ENCODE results near the gene C11orf98. TPM values are rescaled to one million over a fixed set of nuclear protein-coding genes. Genes with fewer than 3 reads are reported as not detected.

The C11orf98 gene
- total and polyA plus RNA-seq, 2 of the 13 experiments (the other 11 are each of a cell fraction or from before 2014, with no cell fraction given) = 30.4 to 91.8 TPM

DNA sequence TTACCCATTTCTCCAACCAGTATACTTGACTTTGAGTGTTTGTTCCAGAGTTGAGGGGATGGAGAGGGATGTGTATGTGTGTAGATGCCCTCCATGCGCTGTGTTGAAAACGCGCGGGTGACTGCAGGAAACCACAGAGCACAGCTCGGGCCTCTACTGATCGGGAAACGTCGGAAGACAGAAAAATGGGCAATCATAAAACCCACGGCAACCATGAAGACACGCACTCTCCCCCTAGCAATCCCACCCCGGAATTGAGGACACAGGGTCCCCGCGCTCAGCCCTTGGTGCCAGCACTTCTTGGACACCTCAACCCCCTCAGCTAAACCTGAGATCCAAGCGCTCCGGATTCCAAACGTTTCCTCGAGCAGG lies 6.2 kb upstream of the C11orf98 start (continued):
- TF ChIP-seq, protein P1, sequence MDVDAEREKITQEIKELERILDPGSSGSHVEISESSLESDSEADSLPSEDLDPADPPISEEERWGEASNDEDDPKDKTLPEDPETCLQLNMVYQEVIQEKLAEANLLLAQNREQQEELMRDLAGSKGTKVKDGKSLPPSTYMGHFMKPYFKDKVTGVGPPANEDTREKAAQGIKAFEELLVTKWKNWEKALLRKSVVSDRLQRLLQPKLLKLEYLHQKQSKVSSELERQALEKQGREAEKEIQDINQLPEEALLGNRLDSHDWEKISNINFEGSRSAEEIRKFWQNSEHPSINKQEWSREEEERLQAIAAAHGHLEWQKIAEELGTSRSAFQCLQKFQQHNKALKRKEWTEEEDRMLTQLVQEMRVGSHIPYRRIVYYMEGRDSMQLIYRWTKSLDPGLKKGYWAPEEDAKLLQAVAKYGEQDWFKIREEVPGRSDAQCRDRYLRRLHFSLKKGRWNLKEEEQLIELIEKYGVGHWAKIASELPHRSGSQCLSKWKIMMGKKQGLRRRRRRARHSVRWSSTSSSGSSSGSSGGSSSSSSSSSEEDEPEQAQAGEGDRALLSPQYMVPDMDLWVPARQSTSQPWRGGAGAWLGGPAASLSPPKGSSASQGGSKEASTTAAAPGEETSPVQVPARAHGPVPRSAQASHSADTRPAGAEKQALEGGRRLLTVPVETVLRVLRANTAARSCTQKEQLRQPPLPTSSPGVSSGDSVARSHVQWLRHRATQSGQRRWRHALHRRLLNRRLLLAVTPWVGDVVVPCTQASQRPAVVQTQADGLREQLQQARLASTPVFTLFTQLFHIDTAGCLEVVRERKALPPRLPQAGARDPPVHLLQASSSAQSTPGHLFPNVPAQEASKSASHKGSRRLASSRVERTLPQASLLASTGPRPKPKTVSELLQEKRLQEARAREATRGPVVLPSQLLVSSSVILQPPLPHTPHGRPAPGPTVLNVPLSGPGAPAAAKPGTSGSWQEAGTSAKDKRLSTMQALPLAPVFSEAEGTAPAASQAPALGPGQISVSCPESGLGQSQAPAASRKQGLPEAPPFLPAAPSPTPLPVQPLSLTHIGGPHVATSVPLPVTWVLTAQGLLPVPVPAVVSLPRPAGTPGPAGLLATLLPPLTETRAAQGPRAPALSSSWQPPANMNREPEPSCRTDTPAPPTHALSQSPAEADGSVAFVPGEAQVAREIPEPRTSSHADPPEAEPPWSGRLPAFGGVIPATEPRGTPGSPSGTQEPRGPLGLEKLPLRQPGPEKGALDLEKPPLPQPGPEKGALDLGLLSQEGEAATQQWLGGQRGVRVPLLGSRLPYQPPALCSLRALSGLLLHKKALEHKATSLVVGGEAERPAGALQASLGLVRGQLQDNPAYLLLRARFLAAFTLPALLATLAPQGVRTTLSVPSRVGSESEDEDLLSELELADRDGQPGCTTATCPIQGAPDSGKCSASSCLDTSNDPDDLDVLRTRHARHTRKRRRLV (CRISPR knock-in tag; IDR thresholded peaks at IDR 0.05) = no peak
- TF ChIP-seq, protein P2, sequence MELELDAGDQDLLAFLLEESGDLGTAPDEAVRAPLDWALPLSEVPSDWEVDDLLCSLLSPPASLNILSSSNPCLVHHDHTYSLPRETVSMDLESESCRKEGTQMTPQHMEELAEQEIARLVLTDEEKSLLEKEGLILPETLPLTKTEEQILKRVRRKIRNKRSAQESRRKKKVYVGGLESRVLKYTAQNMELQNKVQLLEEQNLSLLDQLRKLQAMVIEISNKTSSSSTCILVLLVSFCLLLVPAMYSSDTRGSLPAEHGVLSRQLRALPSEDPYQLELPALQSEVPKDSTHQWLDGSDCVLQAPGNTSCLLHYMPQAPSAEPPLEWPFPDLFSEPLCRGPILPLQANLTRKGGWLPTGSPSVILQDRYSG (CRISPR knock-in tag; IDR thresholded peaks at IDR 0.05) = no peak
- TF ChIP-seq MEIS2 (CRISPR knock-in tag; IDR thresholded peaks at IDR 0.05) (peak; percentile 15; the same call in 1 of the 2 replicates), KAT2B (IDR thresholded peaks at IDR 0.05; ENCODE audit: borderline replicate concordance, low read depth, low read length) (no peak), MAZ (IDR thresholded peaks at IDR 0.05; ENCODE audit: borderline replicate concordance, low read depth, low read length) (no peak), MAZ (CRISPR knock-in tag; IDR thresholded peaks at IDR 0.05; ENCODE audit: low read depth) (no peak), SP2 (CRISPR knock-in tag; IDR thresholded peaks at IDR 0.05) (no peak), ZNF230 (CRISPR knock-in tag; IDR thresholded peaks at IDR 0.05) (0 out of 2 replicates have a peak, but pooled peaks have one; percentile 46), MZF1 (CRISPR knock-in tag; IDR thresholded peaks at IDR 0.05; ENCODE audit: borderline replicate concordance) (no peak), NONO (IDR thresholded peaks at IDR 0.05) (no peak), NONO (CRISPR knock-in tag; conservative IDR thresholded peaks at IDR 0.05) (no peak), ZSCAN20 (CRISPR knock-in tag; IDR thresholded peaks at IDR 0.05; ENCODE audit: borderline replicate concordance) (no peak), HNRNPK (IDR thresholded peaks at IDR 0.05; ENCODE audit: low read depth, low read length, poor library complexity, severe bottlenecking) (no peak), DNMT1 (CRISPR knock-in tag; IDR thresholded peaks at IDR 0.05) (no peak), SOX13 (IDR thresholded peaks at IDR 0.05) (no peak), SOX13 (CRISPR knock-in tag; conservative IDR thresholded peaks at IDR 0.05 in 1 of 2, IDR thresholded peaks at IDR 0.05 in 1 of 2) (no peak), ZMYM4 (CRISPR knock-in tag; IDR thresholded peaks at IDR 0.05) (no peak), NFYB (CRISPR knock-in tag; IDR thresholded peaks at IDR 0.05) (no peak)
- TF ChIP-seq, protein P3, sequence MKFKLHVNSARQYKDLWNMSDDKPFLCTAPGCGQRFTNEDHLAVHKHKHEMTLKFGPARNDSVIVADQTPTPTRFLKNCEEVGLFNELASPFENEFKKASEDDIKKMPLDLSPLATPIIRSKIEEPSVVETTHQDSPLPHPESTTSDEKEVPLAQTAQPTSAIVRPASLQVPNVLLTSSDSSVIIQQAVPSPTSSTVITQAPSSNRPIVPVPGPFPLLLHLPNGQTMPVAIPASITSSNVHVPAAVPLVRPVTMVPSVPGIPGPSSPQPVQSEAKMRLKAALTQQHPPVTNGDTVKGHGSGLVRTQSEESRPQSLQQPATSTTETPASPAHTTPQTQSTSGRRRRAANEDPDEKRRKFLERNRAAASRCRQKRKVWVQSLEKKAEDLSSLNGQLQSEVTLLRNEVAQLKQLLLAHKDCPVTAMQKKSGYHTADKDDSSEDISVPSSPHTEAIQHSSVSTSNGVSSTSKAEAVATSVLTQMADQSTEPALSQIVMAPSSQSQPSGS (CRISPR knock-in tag; IDR thresholded peaks at IDR 0.05) = no peak
- TF ChIP-seq, protein P4, sequence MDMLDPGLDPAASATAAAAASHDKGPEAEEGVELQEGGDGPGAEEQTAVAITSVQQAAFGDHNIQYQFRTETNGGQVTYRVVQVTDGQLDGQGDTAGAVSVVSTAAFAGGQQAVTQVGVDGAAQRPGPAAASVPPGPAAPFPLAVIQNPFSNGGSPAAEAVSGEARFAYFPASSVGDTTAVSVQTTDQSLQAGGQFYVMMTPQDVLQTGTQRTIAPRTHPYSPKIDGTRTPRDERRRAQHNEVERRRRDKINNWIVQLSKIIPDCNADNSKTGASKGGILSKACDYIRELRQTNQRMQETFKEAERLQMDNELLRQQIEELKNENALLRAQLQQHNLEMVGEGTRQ (IDR thresholded peaks at IDR 0.05; ENCODE audit: low read depth, low read length) = no peak
- TF ChIP-seq, protein P4 (CRISPR knock-in tag; IDR thresholded peaks at IDR 0.05; ENCODE audit: borderline replicate concordance) = no peak

Measured in HepG2 (cell line).